Parathyroid adenoma (tissue), 2 donors: ENCODE data around the gene RAPGEF6.

Experiments
- H2AFZ ChIP-seq: fragments of 300-600 bp; sonication (generic); one replicate; pipeline ENCODE4 v1.7.0; 2017; ENCODE audit warnings: antibody characterized with exemption, mild to moderate bottlenecking
- H3K27ac ChIP-seq: fragments of 300-600 bp; sonication (generic); one replicate; pipeline ENCODE4 v1.7.0; 2017
- H3K27me3 ChIP-seq: fragments of 300-600 bp; sonication (generic); one replicate; pipeline ENCODE4 v1.7.0; 2017; ENCODE audit warnings: low read length; ENCODE audit not compliant: control insufficient read depth, insufficient read depth
- H3K36me3 ChIP-seq: fragments of 300-600 bp; sonication (generic); one replicate; pipeline ENCODE4 v1.7.0; 2017; ENCODE audit warnings: low read length; ENCODE audit not compliant: control insufficient read depth, insufficient read depth
- H3K4me1 ChIP-seq: fragments of 300-600 bp; sonication (generic); one replicate; pipeline ENCODE4 v1.7.0; 2017; ENCODE audit warnings: control low read depth
- H3K4me2 ChIP-seq: fragments of 300-600 bp; sonication (generic); one replicate; pipeline ENCODE4 v1.7.0; 2017; ENCODE audit warnings: low read length
- H3K4me3 ChIP-seq: fragments of 300-600 bp; sonication (generic); one replicate; pipeline ENCODE4 v1.7.0; 2017; ENCODE audit warnings: low read depth, low read length
- H3K79me2 ChIP-seq: fragments of 300-600 bp; sonication (generic); one replicate; pipeline ENCODE4 v1.7.0; 2017; ENCODE audit warnings: control low read depth
- H3K9ac ChIP-seq: fragments of 300-600 bp; sonication (generic); one replicate; pipeline ENCODE4 v1.7.0; 2017; ENCODE audit warnings: mild to moderate bottlenecking
- H3K9me3 ChIP-seq: fragments of 300-600 bp; sonication (generic); one replicate; pipeline ENCODE4 v1.7.0; 2017; ENCODE audit warnings: low read length; ENCODE audit not compliant: control insufficient read depth
- CTCF ChIP-seq: fragments of 300-600 bp; sonication (generic); IDR thresholded peaks from one replicate; pipeline ENCODE4 v1.7.0; 2017; ENCODE audit warnings: antibody characterized with exemption, mild to moderate bottlenecking
- donor health status: primary hyperparathyroidism.

The RAPGEF6 gene

GRCh38 chr5:131462454-131462853 is 172.6 kb downstream of the RAPGEF6 start:
- no peak overlapping the region for H3K4me3 ChIP-seq
- H2AFZ ChIP-seq, result no peak overlapping the region

GRCh38 chr5:131461742-131462141 is 173.3 kb downstream of the RAPGEF6 start:
- Histone ChIP-seq H3K9ac (no peak overlapping the region), H3K36me3 (no peaks in the 10 kb centered on the region), H3K4me2 (no peak overlapping the region), H3K4me3 (no peak overlapping the region), H3K27me3 (no peaks in the 10 kb centered on the region), H3K9me3 (no peaks in the 10 kb centered on the region), H3K27ac (no peak overlapping the region), H3K79me2 (no peaks in the 10 kb centered on the region), H2AFZ (no peak overlapping the region), H3K4me1 (no peaks in the 10 kb centered on the region)
- TF ChIP-seq CTCF, result no peak

More at GRCh38 chr5:131462454-131462853, 172.6 kb downstream of the RAPGEF6 start:
- TF ChIP-seq CTCF, result no peak
- Histone ChIP-seq H3K4me2 (no peak overlapping the region), H3K4me1 (no peaks in the 10 kb centered on the region), H3K9me3 (no peaks in the 10 kb centered on the region), H3K27me3 (no peaks in the 10 kb centered on the region), H3K36me3 (no peaks in the 10 kb centered on the region), H3K27ac (no peak overlapping the region), H3K79me2 (no peaks in the 10 kb centered on the region), H3K9ac (no peak overlapping the region)

GRCh38 chr5:131460867-131461572 is 174.0 kb downstream of the RAPGEF6 start:
- H3K36me3 ChIP-seq, result no peaks in the 10 kb centered on the region
- no peak overlapping the region for H3K27ac ChIP-seq
- no peaks in the 10 kb centered on the region for H3K9me3 ChIP-seq
- H2AFZ ChIP-seq, result no peak overlapping the region
- H3K4me3 ChIP-seq, result no peak overlapping the region
- H3K27me3 ChIP-seq, result no peaks in the 10 kb centered on the region
- H3K79me2 ChIP-seq, result no peaks in the 10 kb centered on the region
- H3K4me1 ChIP-seq, result no peaks in the 10 kb centered on the region
- TF ChIP-seq CTCF, result no peak
- H3K9ac ChIP-seq, result no peak overlapping the region
- no peak overlapping the region for H3K4me2 ChIP-seq

- Histone ChIP-seq H2AFZ (no peak overlapping the region), H3K9ac (no peak overlapping the region), H3K9me3 (no peaks in the 10 kb centered on the region), H3K36me3 (no peaks in the 10 kb centered on the region), H3K27ac (no peak overlapping the region), H3K4me2 (no peak overlapping the region), H3K27me3 (no peaks in the 10 kb centered on the region), H3K79me2 (no peaks in the 10 kb centered on the region), H3K4me1 (no peaks in the 10 kb centered on the region), H3K4me3 (no peak overlapping the region)
- no peak for TF ChIP-seq CTCF
These were observed 174.9 kb downstream of the RAPGEF6 start for GRCh38 chr5:131460133-131460532.

- Histone ChIP-seq H2AFZ (no peak overlapping the region), H3K4me3 (no peak overlapping the region), H3K9ac (no peak overlapping the region), H3K27ac (no peak overlapping the region), H3K27me3 (no peaks in the 10 kb centered on the region), H3K4me1 (no peaks in the 10 kb centered on the region), H3K4me2 (no peak overlapping the region), H3K36me3 (no peaks in the 10 kb centered on the region), H3K79me2 (no peaks in the 10 kb centered on the region), H3K9me3 (no peaks in the 10 kb centered on the region)
- no peak for TF ChIP-seq CTCF
These were observed 175.8 kb downstream of the RAPGEF6 start for GRCh38 chr5:131459216-131459615.
